Glutamatergic neuron (in vitro differentiated cells): ENCODE data around the gene FEM1B. TPM values are rescaled to one million over a fixed set of nuclear protein-coding genes. Genes with fewer than 3 reads are reported as not detected.
"Not testable (repeated sequence)": the region's sequence is repeated elsewhere in the genome, so short reads cannot be mapped to it uniquely, and the experiment has no call there.

Source experiments
- DNase-seq: peaks from one replicate; pipeline ENCODE4 v3.0.0; 2022
- H3K27ac Mint-ChIP-seq: one replicate; pipeline ENCODE4 v1.8.0; 2020; ENCODE audit warnings: mild to moderate bottlenecking, mixed read lengths, inconsistent platforms; ENCODE audit not compliant: unreplicated experiment
- H3K27me3 Mint-ChIP-seq: one replicate; pipeline ENCODE4 v1.8.0; 2020; ENCODE audit warnings: mild to moderate bottlenecking, moderate library complexity, mixed read lengths, inconsistent platforms; ENCODE audit not compliant: unreplicated experiment
- H3K36me3 Mint-ChIP-seq: one replicate; pipeline ENCODE4 v1.8.0; 2020; ENCODE audit warnings: mild to moderate bottlenecking, mixed read lengths, inconsistent platforms; ENCODE audit not compliant: unreplicated experiment
- H3K4me1 Mint-ChIP-seq: one replicate; pipeline ENCODE4 v1.8.0; 2020; ENCODE audit warnings: mild to moderate bottlenecking, low read depth, mixed read lengths, inconsistent platforms; ENCODE audit not compliant: unreplicated experiment
- H3K4me3 Mint-ChIP-seq: one replicate; pipeline ENCODE4 v1.8.0; 2020; ENCODE audit warnings: mild to moderate bottlenecking, mixed read lengths, inconsistent platforms; ENCODE audit not compliant: unreplicated experiment
- H3K9me3 Mint-ChIP-seq: one replicate; pipeline ENCODE4 v1.8.0; 2020; ENCODE audit warnings: mild to moderate bottlenecking, moderate library complexity, mixed read lengths, inconsistent platforms; ENCODE audit not compliant: unreplicated experiment
- total RNA-seq: library from RNA; stranded (reverse); fragmentation: NEBNext Ultra II Directional; extraction: Animal tissue kit (Norgen Biotek cat#: 25700); gene quantifications from one replicate; pipeline ENCODE4 v1.2.1, GENCODE V29; 2021; ENCODE audit not compliant: unreplicated experiment
- TF ChIP-seq, protein P1 (sequence below): fragments of 200-600 bp; sonication (generic); IDR thresholded peaks from one replicate; pipeline ENCODE4 v1.5.0; 2021; ENCODE audit not compliant: partially characterized antibody, unreplicated experiment

The FEM1B gene
- total RNA-seq, 1 donor from 2014 or later: 69.6 TPM

- H3K4me3 Mint-ChIP-seq: no peak overlapping the region
- peaks cover 7% of the 10 kb centered on the region for H3K27me3 Mint-ChIP-seq
- TF ChIP-seq, protein P1, sequence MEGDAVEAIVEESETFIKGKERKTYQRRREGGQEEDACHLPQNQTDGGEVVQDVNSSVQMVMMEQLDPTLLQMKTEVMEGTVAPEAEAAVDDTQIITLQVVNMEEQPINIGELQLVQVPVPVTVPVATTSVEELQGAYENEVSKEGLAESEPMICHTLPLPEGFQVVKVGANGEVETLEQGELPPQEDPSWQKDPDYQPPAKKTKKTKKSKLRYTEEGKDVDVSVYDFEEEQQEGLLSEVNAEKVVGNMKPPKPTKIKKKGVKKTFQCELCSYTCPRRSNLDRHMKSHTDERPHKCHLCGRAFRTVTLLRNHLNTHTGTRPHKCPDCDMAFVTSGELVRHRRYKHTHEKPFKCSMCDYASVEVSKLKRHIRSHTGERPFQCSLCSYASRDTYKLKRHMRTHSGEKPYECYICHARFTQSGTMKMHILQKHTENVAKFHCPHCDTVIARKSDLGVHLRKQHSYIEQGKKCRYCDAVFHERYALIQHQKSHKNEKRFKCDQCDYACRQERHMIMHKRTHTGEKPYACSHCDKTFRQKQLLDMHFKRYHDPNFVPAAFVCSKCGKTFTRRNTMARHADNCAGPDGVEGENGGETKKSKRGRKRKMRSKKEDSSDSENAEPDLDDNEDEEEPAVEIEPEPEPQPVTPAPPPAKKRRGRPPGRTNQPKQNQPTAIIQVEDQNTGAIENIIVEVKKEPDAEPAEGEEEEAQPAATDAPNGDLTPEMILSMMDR: no peak
- H3K27ac Mint-ChIP-seq: no peak overlapping the region
- peaks cover 5% of the 10 kb centered on the region for H3K9me3 Mint-ChIP-seq
- DNase-seq: no peak
- no peaks in the 10 kb centered on the region for H3K36me3 Mint-ChIP-seq
- H3K4me1 Mint-ChIP-seq: peaks cover 2% of the 10 kb centered on the region
These were observed 43.5 kb upstream of the FEM1B start for GRCh38 chr15:68234060-68234459.

GRCh38 chr15:68234520-68234919 lies 43.0 kb upstream of the FEM1B start:
- not testable (repeated sequence) for H3K4me3 Mint-ChIP-seq, H3K9me3 Mint-ChIP-seq, H3K36me3 Mint-ChIP-seq, H3K27ac Mint-ChIP-seq, H3K27me3 Mint-ChIP-seq, H3K4me1 Mint-ChIP-seq, DNase-seq

GRCh38 chr15:68235022-68235421 lies 42.5 kb upstream of the FEM1B start:
- Mint-ChIP-seq H3K9me3 (peaks cover 5% of the 10 kb centered on the region), H3K4me1 (peaks cover 2% of the 10 kb centered on the region), H3K27me3 (peaks cover 5% of the 10 kb centered on the region), H3K27ac (no peak overlapping the region), H3K4me3 (no peak overlapping the region), H3K36me3 (no peaks in the 10 kb centered on the region)
- no peak for DNase-seq
- TF ChIP-seq, protein P1: no peak

- no peaks in the 10 kb centered on the region for H3K4me1 Mint-ChIP-seq
- no peak overlapping the region for H3K27ac Mint-ChIP-seq
- peaks cover 2% of the 10 kb centered on the region for H3K27me3 Mint-ChIP-seq
- TF ChIP-seq, protein P1: no peak
- peaks cover 10% of the 10 kb centered on the region for H3K36me3 Mint-ChIP-seq
- H3K4me3 Mint-ChIP-seq: no peak overlapping the region
- no peak for DNase-seq
- peaks cover 1% of the 10 kb centered on the region for H3K9me3 Mint-ChIP-seq
These were observed 38.5 kb upstream of the FEM1B start for GRCh38 chr15:68239025-68239424.

DNA sequence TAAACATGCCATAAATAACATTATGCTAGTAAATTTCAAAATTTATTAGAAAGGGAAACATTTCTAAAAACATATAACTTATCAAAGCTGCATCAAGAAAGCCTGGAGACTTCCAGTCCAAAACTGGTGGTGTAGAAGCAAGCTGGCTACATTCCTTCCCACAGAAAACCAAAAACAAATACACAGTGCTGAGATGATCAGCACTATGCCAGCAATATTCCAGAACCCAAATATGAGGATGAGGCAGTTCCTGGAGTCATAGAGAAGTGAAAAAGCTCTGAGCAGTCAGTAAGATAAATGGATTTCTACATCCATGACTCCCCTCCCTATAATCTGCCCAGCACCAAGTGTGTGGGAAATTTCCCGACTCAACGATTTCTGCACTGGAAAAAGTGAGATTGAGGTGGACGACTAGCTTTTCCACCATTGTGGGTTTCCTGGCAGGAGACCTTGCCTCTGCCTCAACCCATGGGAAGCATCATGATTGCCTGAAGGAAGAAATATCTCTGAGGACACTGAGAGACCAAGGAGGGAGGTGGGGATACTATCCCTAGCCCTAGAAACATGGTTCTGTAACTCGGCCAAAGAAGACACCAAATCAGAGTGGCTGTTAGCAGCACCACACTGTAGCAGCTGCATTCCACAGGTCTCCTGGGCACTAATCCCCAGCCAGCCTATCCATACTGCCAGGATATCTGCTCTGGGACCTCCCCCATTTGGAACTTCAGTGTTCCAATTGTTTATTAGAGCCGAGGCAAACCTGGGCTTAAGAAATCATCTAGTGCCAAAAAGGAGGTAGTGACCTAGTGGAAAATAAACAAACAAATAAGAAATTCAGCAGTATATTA lies 36.2 kb upstream of the FEM1B start:
- Mint-ChIP-seq H3K4me1 (no peaks in the 10 kb centered on the region), H3K4me3 (no peak overlapping the region), H3K36me3 (peaks cover 10% of the 10 kb centered on the region), H3K27me3 (peaks cover 2% of the 10 kb centered on the region), H3K27ac (no peak overlapping the region), H3K9me3 (peaks cover 5% of the 10 kb centered on the region)
- no peak for DNase-seq
- TF ChIP-seq, protein P1: no peak
